SU-DHL-6 (cell line): ENCODE results near the gene MEF2A.

Experiments
- CTCF ChIP-seq: fragments of 200-600 bp; sonication (generic); IDR thresholded peaks from one replicate; pipeline ENCODE4 v1.5.1; 2017; ENCODE audit warnings: antibody characterized with exemption, mild to moderate bottlenecking, low read length, moderate library complexity; ENCODE audit not compliant: insufficient read depth, poor library complexity, severe bottlenecking
- EZH2phosphoT487 ChIP-seq: fragments of 200-600 bp; sonication (generic), shearing (Covaris generic); conservative IDR thresholded peaks from 2 replicates; pipeline ENCODE4 v1.6.1; 2018; ENCODE audit warnings: mild to moderate bottlenecking, antibody characterized with exemption, low read length, moderate library complexity, mixed read lengths

- no peak for TF ChIP-seq CTCF
- no peak for TF ChIP-seq EZH2phosphoT487
Measured at GRCh38 chr15:99734575-99734974, 168.8 kb downstream of the MEF2A start.
